ENCODE measurements around the gene KIFC3. TPM values are rescaled to one million over a fixed set of nuclear protein-coding genes. Genes with fewer than 3 reads are reported as not detected.

KIFC3 gene
- total RNA-seq, 5 donors from 2014 or later (not counting 1 experiment from before 2014, with no cell fraction given) = 0.78 to 4.1 (median 2.7) TPM

GRCh38 chr16:57800200-57801097, 1.8 kb downstream of the KIFC3 start:
- H3K4me1 ChIP-seq (ENCODE audit: control insufficient read depth in 1 of 2, extremely low read depth in 1 of 2, insufficient read depth in 2 of 2, low read length in 2 of 2) = peaks cover 0 to 38% of the 10 kb centered on the region in 2 experiments
- peaks cover 30 to 39% (median 34%) of the 10 kb centered on the region in 3 donors for H3K4me1 Mint-ChIP-seq
- WGBS (ENCODE audit: insufficient coverage) = 63% methylated on average over 7 of the region's 12 CpGs

GRCh38 chr16:57799600-57800199, 2.6 kb downstream of the KIFC3 start:
- peaks cover 0 to 30% of the 10 kb centered on the region in 2 experiments for H3K27me3 ChIP-seq (replicated peaks in 1 of 2; ENCODE audit: control insufficient read depth in 2 of 2, extremely low read depth in 1 of 2, insufficient read depth in 2 of 2, low read length in 1 of 2)
- Mint-ChIP-seq H3K4me1 (peaks cover 30 to 39% (median 34%) of the 10 kb centered on the region in 3 donors), H3K9me3 (no peaks in the 10 kb centered on the region), H3K27ac (peak overlapping the region; percentile 53 to 62), H3K27me3 (peaks cover 22 to 30% of the 10 kb centered on the region in 2 donors), H3K4me3 (peak overlapping the region in 1 of 3 donors; percentile 34), H3K36me3 (no peaks in the 10 kb centered on the region)
- WGBS (ENCODE audit: insufficient coverage) = 17% methylated on average over 2 of the region's 5 CpGs
- no peak for DNase-seq
- H3K27ac ChIP-seq (ENCODE audit: low read length) = no peak overlapping the region
- ChIA-PET POLR2A (no interaction called here), CTCF (interaction anchor here in 1 of 2 donors (0.5 to 1.1 kb wide), 2 partner anchors 10 to 101 kb away, joined by 3 to 4 read pairs; no protein-coding TSS in a partner anchor)
- H3K4me1 ChIP-seq (ENCODE audit: control insufficient read depth in 1 of 2, extremely low read depth in 1 of 2, insufficient read depth in 2 of 2, low read length in 2 of 2) = peaks cover 0 to 38% of the 10 kb centered on the region in 2 experiments
- no peaks in the 10 kb centered on the region for H3K9me3 ChIP-seq
- ATAC-seq (replicated peaks in 1 of 4) = no peak
- H3K36me3 ChIP-seq (ENCODE audit: control insufficient read depth in 2 of 2, extremely low read depth in 1 of 2, insufficient read depth in 1 of 2, low read length in 1 of 2) = no peaks in the 10 kb centered on the region
- no peak overlapping the region for H3K4me3 ChIP-seq (ENCODE audit: control insufficient read depth in 1 of 2, extremely low read depth in 1 of 2, low read length in 1 of 2)

More at GRCh38 chr16:57800200-57801097, 1.8 kb downstream of the KIFC3 start:
- H3K4me3 ChIP-seq (ENCODE audit: control insufficient read depth in 1 of 2, extremely low read depth in 1 of 2, low read length in 1 of 2) = no peak overlapping the region
- no peak overlapping the region for H3K27ac ChIP-seq (ENCODE audit: low read length)
- Mint-ChIP-seq H3K9me3 (no peaks in the 10 kb centered on the region), H3K27ac (peak overlapping the region; percentile 20 to 28), H3K36me3 (no peaks in the 10 kb centered on the region), H3K4me3 (peak overlapping the region in 2 of 3 donors; percentile 17 to 38), H3K27me3 (peaks cover 22 to 30% of the 10 kb centered on the region in 2 donors)
- H3K27me3 ChIP-seq (replicated peaks in 1 of 2; ENCODE audit: control insufficient read depth in 2 of 2, extremely low read depth in 1 of 2, insufficient read depth in 2 of 2, low read length in 1 of 2) = peaks cover 0 to 30% of the 10 kb centered on the region in 2 experiments
- no peaks in the 10 kb centered on the region for H3K9me3 ChIP-seq
- DNase-seq (no peak), ATAC-seq (replicated peaks in 1 of 4) (no peak)
- ChIA-PET POLR2A (interaction anchor here in 1 of 2 donors (0.6 kb wide), 1 partner anchor 36 kb away, joined by 8 read pairs; no protein-coding TSS in a partner anchor), CTCF (interaction anchor here in 1 of 2 donors (1.1 kb wide), 1 partner anchor 9 kb away, joined by 4 read pairs; no protein-coding TSS in a partner anchor)
- no peaks in the 10 kb centered on the region for H3K36me3 ChIP-seq (ENCODE audit: control insufficient read depth in 2 of 2, extremely low read depth in 1 of 2, insufficient read depth in 1 of 2, low read length in 1 of 2)

- WGBS (ENCODE audit: insufficient coverage) = 60% methylated on average over 3 of the region's 6 CpGs
- H3K27ac ChIP-seq (ENCODE audit: low read length) = no peak overlapping the region
- ChIA-PET POLR2A (no interaction called here), CTCF (interaction anchor here (0.5 to 1.1 kb wide), 3 partner anchors 11 to 101 kb away, joined by 3 to 4 read pairs (median 4); no protein-coding TSS in a partner anchor)
- peaks cover 0 to 30% of the 10 kb centered on the region in 2 experiments for H3K27me3 ChIP-seq (replicated peaks in 1 of 2; ENCODE audit: control insufficient read depth in 2 of 2, extremely low read depth in 1 of 2, insufficient read depth in 2 of 2, low read length in 1 of 2)
- Mint-ChIP-seq H3K36me3 (no peaks in the 10 kb centered on the region), H3K4me1 (peaks cover 30 to 39% (median 34%) of the 10 kb centered on the region in 3 donors), H3K27ac (peak overlapping the region; percentile 62 to 65), H3K27me3 (peaks cover 18 to 25% of the 10 kb centered on the region in 2 donors), H3K4me3 (no peak overlapping the region), H3K9me3 (no peaks in the 10 kb centered on the region)
- no peak for DNase-seq
- peaks cover 0 to 38% of the 10 kb centered on the region in 2 experiments for H3K4me1 ChIP-seq (ENCODE audit: control insufficient read depth in 1 of 2, extremely low read depth in 1 of 2, insufficient read depth in 2 of 2, low read length in 2 of 2)
- no peaks in the 10 kb centered on the region for H3K36me3 ChIP-seq (ENCODE audit: control insufficient read depth in 2 of 2, extremely low read depth in 1 of 2, insufficient read depth in 1 of 2, low read length in 1 of 2)
- no peak for ATAC-seq (replicated peaks in 1 of 4)
- no peaks in the 10 kb centered on the region for H3K9me3 ChIP-seq
- no peak overlapping the region for H3K4me3 ChIP-seq (ENCODE audit: control insufficient read depth in 1 of 2, extremely low read depth in 1 of 2, low read length in 1 of 2)
Measured at GRCh38 chr16:57798953-57799599, 3.2 kb downstream of the KIFC3 start.

- H3K27me3 ChIP-seq (replicated peaks in 1 of 2; ENCODE audit: control insufficient read depth in 2 of 2, extremely low read depth in 1 of 2, insufficient read depth in 2 of 2, low read length in 1 of 2) = peaks cover 0 to 28% of the 10 kb centered on the region in 2 experiments
- H3K36me3 Mint-ChIP-seq = no peaks in the 10 kb centered on the region
- H3K9me3 ChIP-seq = no peaks in the 10 kb centered on the region
- ATAC-seq (replicated peaks in 1 of 4) (no peak), DNase-seq (no peak)
- H3K4me3 ChIP-seq (ENCODE audit: control insufficient read depth in 1 of 2, extremely low read depth in 1 of 2, low read length in 1 of 2) = no peak overlapping the region
- no peaks in the 10 kb centered on the region for H3K9me3 Mint-ChIP-seq
- no peak overlapping the region for H3K27ac Mint-ChIP-seq
- H3K4me1 ChIP-seq (ENCODE audit: control insufficient read depth in 1 of 2, extremely low read depth in 1 of 2, insufficient read depth in 2 of 2, low read length in 2 of 2) = peaks cover 0 to 37% of the 10 kb centered on the region in 2 experiments
- no peaks in the 10 kb centered on the region for H3K36me3 ChIP-seq (ENCODE audit: control insufficient read depth in 2 of 2, extremely low read depth in 1 of 2, insufficient read depth in 1 of 2, low read length in 1 of 2)
- peaks cover 17 to 22% of the 10 kb centered on the region in 2 donors for H3K27me3 Mint-ChIP-seq
- H3K4me1 Mint-ChIP-seq = peaks cover 30 to 36% (median 34%) of the 10 kb centered on the region in 3 donors
- ChIA-PET POLR2A (no interaction called here), CTCF (no interaction called here)
- 97% methylated on average over 16 of the region's 16 CpGs for WGBS (ENCODE audit: insufficient coverage)
- no peak overlapping the region for H3K27ac ChIP-seq (ENCODE audit: low read length)
- no peak overlapping the region for H3K4me3 Mint-ChIP-seq
Measured at GRCh38 chr16:57798267-57798810, 4.0 kb downstream of the KIFC3 start.

GRCh38 chr16:57797526-57798266, 4.6 kb downstream of the KIFC3 start:
- H3K36me3 Mint-ChIP-seq = no peaks in the 10 kb centered on the region
- DNase-seq (no peak), ATAC-seq (replicated peaks in 1 of 4) (no peak)
- H3K4me1 ChIP-seq (ENCODE audit: control insufficient read depth in 1 of 2, extremely low read depth in 1 of 2, insufficient read depth in 2 of 2, low read length in 2 of 2) = peaks cover 0 to 31% of the 10 kb centered on the region in 2 experiments
- 89% methylated on average over 38 of the region's 42 CpGs for WGBS (ENCODE audit: insufficient coverage)
- H3K27me3 ChIP-seq (replicated peaks in 1 of 2; ENCODE audit: control insufficient read depth in 2 of 2, extremely low read depth in 1 of 2, insufficient read depth in 2 of 2, low read length in 1 of 2) = peaks cover 0 to 22% of the 10 kb centered on the region in 2 experiments
- no peaks in the 10 kb centered on the region for H3K36me3 ChIP-seq (ENCODE audit: control insufficient read depth in 2 of 2, extremely low read depth in 1 of 2, insufficient read depth in 1 of 2, low read length in 1 of 2)
- no peak overlapping the region for H3K27ac ChIP-seq (ENCODE audit: low read length)
- ChIA-PET POLR2A (no interaction called here), CTCF (no interaction called here)
- peaks cover 25 to 32% (median 28%) of the 10 kb centered on the region in 3 donors for H3K4me1 Mint-ChIP-seq
- no peak overlapping the region for H3K27ac Mint-ChIP-seq
- peaks cover 11 to 15% of the 10 kb centered on the region in 2 donors for H3K27me3 Mint-ChIP-seq
- H3K9me3 ChIP-seq = no peaks in the 10 kb centered on the region
- no peak overlapping the region for H3K4me3 ChIP-seq (ENCODE audit: control insufficient read depth in 1 of 2, extremely low read depth in 1 of 2, low read length in 1 of 2)
- no peak overlapping the region for H3K4me3 Mint-ChIP-seq
- no peaks in the 10 kb centered on the region for H3K9me3 Mint-ChIP-seq

Data from T-cell (primary cell).